Kidney (tissue), 14 donors: ENCODE data around the gene ISCA2. TPM values are rescaled to one million over a fixed set of nuclear protein-coding genes. Genes with fewer than 3 reads are reported as not detected.

Experiments
- DNase-seq, 5 donors: peaks; one replicate each; pipeline ENCODE4 v3.0.0-alpha.2; 2013 to 2020
- FAIRE-seq: peaks from 2 replicates; lab custom pipeline; 2012; peaks lifted over from hg19 to GRCh38; lab: Jason Lieb, UNC
- H3K27ac ChIP-seq, 2 donors: one replicate each; pipeline ENCODE4 v1.7.0; 2013; ENCODE audit warnings: low read depth in 2 of 2, low read length in 2 of 2, inconsistent platforms in 1 of 2
- H3K27me3 ChIP-seq: one replicate; pipeline ENCODE4 v1.7.1; 2013; ENCODE audit warnings: low read length, inconsistent platforms; ENCODE audit not compliant: control insufficient read depth, insufficient read depth
- H3K36me3 ChIP-seq, 3 donors: one replicate each; pipeline versions ENCODE4 v1.7.0 to v1.7.1; 2013; ENCODE audit warnings: low read length in 3 of 3, control low read depth in 1 of 3, inconsistent platforms in 1 of 3; ENCODE audit not compliant: insufficient read depth in 3 of 3, control insufficient read depth in 2 of 3
- H3K4me1 ChIP-seq, 3 donors: one replicate each; pipeline versions ENCODE4 v1.7.0 to v1.7.1; 2013; ENCODE audit warnings: low read length in 3 of 3, inconsistent platforms in 1 of 3, low read depth in 1 of 3; ENCODE audit not compliant: control insufficient read depth in 2 of 3, insufficient read depth in 2 of 3
- H3K4me3 ChIP-seq, 3 donors: one replicate each; pipeline versions ENCODE4 v1.7.0 to v1.8.1; 2013; ENCODE audit warnings: low read length in 3 of 3, control low read depth in 1 of 3, inconsistent platforms in 1 of 3
- H3K9ac ChIP-seq, 3 donors: one replicate each; pipeline versions ENCODE4 v1.7.0 to v1.7.1; 2013; ENCODE audit warnings: low read length in 3 of 3, control low read depth in 1 of 3, inconsistent platforms in 1 of 3
- H3K9me3 ChIP-seq, 3 donors: one replicate each; pipeline versions ENCODE4 v1.7.0 to v1.7.1; 2013; ENCODE audit warnings: low read length in 3 of 3, control low read depth in 1 of 3, inconsistent platforms in 1 of 3; ENCODE audit not compliant: control insufficient read depth in 2 of 3, insufficient read depth in 1 of 3
- intact Hi-C: fragments of 100-400 bp; cut with DNase I; formaldehyde crosslinking; loops from one replicate; pipeline ENCODE4 v1.11.1; 2022
- polyA plus RNA-seq: library from polyadenylated mRNA; stranded (reverse); fragments of 350-450 nt; fragmentation: Illumina TruSeq; extraction: RNeasy Lipid Tissue Mini Kit (QIAGEN cat#74804); gene quantifications from one replicate; pipeline ENCODE4 v1.2.3, GENCODE V29; 2014; ENCODE audit warnings: low read depth, low replicate concordance; ENCODE audit not compliant: insufficient read depth
- total RNA-seq: library from RNA; stranded (reverse); fragmentation: NEBNext Ultra II Directional; extraction: Animal tissue kit (Norgen Biotek cat#: 25700); gene quantifications from one replicate; pipeline ENCODE4 v1.2.1, GENCODE V29; 2021
- TF ChIP-seq, protein P1 (sequence below): IDR thresholded peaks from 3 replicates; pipeline ENCODE4 v1.5.1; 2012; ENCODE audit warnings: mild to moderate bottlenecking, moderate library complexity, borderline replicate concordance; ENCODE audit not compliant: insufficient read depth; ENCODE audit errors: extremely low read depth
- donor health status: control.
- donor health status: control.
- donor health status: control.
- donor health status: control.
- donor health status: control.
- donor health status: DM: yes; HTN: yes; CAD: no.
- donor health status: Normal renal cell carcinoma (clear cell type).

ISCA2 gene
- total and polyA plus RNA-seq, 2 donors from 2014 or later, result 27.1 to 60.1 TPM

DNA sequence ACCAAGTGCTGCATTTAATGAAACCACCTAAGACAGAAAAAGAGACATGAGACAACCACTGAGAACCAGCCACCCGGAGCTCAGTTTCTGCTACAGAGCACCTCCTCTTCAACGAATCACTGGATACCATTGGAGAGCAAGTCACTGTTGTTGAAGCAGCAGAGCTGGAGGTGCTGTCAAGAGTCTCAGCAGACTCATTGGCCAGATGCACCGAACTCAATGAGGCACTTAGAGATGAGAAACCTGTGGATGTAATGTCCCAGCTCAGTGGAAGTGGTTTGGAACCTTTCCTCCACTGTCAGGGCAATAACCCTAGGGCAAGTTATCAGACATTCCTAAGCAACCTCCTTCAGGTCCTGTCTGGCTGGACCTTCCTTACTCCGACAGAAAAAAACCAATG, 13.5 kb upstream of the ISCA2 start:
- TF ChIP-seq, protein P1, sequence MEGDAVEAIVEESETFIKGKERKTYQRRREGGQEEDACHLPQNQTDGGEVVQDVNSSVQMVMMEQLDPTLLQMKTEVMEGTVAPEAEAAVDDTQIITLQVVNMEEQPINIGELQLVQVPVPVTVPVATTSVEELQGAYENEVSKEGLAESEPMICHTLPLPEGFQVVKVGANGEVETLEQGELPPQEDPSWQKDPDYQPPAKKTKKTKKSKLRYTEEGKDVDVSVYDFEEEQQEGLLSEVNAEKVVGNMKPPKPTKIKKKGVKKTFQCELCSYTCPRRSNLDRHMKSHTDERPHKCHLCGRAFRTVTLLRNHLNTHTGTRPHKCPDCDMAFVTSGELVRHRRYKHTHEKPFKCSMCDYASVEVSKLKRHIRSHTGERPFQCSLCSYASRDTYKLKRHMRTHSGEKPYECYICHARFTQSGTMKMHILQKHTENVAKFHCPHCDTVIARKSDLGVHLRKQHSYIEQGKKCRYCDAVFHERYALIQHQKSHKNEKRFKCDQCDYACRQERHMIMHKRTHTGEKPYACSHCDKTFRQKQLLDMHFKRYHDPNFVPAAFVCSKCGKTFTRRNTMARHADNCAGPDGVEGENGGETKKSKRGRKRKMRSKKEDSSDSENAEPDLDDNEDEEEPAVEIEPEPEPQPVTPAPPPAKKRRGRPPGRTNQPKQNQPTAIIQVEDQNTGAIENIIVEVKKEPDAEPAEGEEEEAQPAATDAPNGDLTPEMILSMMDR, result no peak
- H3K9me3 ChIP-seq, result no peaks in the 10 kb centered on the region
- H3K4me1 ChIP-seq, result no peaks in the 10 kb centered on the region
- DNase-seq (no peak), FAIRE-seq (no peak)
- intact Hi-C loops, result no loop called here
- peaks cover 0 to 44% (median 23%) of the 10 kb centered on the region in 3 donors for H3K36me3 ChIP-seq
- H3K27ac ChIP-seq, result no peak overlapping the region
- H3K9ac ChIP-seq, result no peak overlapping the region
- H3K4me3 ChIP-seq, result no peak overlapping the region
- H3K27me3 ChIP-seq, result no peaks in the 10 kb centered on the region

DNA sequence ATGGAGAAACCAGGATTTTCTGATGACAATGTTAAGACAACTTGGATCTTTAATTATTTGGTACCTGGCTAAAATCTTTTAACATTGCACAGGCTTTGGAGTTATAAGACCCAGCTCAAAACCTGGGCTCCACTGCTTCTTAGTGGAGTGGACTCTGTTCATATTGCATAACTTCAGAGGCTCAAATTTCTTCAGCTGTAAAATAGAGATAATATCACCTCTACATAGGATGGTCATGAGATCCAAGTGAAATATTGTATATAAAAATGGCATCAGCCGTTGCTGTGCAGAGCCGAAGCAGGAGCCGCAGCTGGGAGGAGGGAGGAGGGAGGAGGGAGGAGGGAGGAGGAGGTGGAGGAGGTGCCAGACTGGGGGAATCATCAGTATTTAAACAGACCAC, 11.0 kb upstream of the ISCA2 start:
- Histone ChIP-seq H3K9me3 (no peaks in the 10 kb centered on the region), H3K27me3 (no peaks in the 10 kb centered on the region), H3K9ac (no peak overlapping the region), H3K36me3 (peaks cover 0 to 42% (median 23%) of the 10 kb centered on the region in 3 donors), H3K27ac (no peak overlapping the region), H3K4me3 (no peak overlapping the region), H3K4me1 (no peaks in the 10 kb centered on the region)
- TF ChIP-seq, protein P1, result no peak
- intact Hi-C loops, result no loop called here
- FAIRE-seq, result no peak
- DNase-seq, result no peak

DNA sequence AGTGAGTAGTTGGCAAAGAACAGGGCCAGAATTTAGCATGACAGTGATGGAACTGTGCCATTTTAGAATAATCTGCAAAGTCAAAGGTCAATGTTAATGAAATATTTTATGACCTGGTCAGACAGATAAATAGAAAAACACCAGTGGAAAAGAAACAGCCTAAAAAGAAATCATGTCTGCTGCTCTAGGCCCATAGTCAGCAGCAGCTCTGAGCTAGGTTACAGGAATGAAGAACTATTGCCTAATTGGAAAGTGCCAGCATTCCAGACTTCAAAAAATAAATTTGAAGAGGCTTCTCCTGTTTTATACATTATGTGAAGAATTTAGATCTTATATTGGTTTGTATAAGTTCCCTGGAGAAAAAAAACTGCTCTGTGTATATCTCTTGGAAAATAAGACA, 10.2 kb upstream of the ISCA2 start:
- no peak overlapping the region for H3K9ac ChIP-seq
- intact Hi-C loops, result no loop called here
- no peaks in the 10 kb centered on the region for H3K27me3 ChIP-seq
- FAIRE-seq, result no peak
- H3K27ac ChIP-seq, result no peak overlapping the region
- no peaks in the 10 kb centered on the region for H3K9me3 ChIP-seq
- H3K36me3 ChIP-seq, result peaks cover 0 to 42% (median 23%) of the 10 kb centered on the region in 3 donors
- no peak overlapping the region for H3K4me3 ChIP-seq
- no peak for DNase-seq
- TF ChIP-seq, protein P1, result no peak
- H3K4me1 ChIP-seq, result no peaks in the 10 kb centered on the region

DNA sequence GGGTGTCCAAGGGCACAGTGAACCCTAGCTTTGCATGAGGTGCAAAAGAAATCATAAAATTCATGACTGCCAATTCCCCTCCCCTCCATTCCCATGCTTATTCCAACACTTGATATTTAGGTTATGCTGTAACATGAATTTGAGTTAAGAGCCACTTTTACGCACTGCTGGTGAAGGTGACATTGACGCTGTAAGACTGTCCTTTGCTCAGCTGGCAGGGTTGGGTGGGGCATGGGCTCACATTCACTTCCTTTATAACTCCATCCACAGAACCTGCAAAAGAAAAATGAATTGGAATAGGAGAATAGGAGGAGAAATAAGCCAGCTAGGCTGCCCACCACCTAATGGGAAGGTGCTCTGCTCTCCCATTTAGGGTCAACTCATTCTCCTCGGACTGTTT, 7.4 kb upstream of the ISCA2 start:
- Histone ChIP-seq H3K9me3 (no peaks in the 10 kb centered on the region), H3K4me1 (peaks cover 0 to 2% (median 0%) of the 10 kb centered on the region in 3 donors), H3K9ac (no peak overlapping the region), H3K4me3 (no peak overlapping the region), H3K36me3 (peaks cover 0 to 20% (median 18%) of the 10 kb centered on the region in 3 donors), H3K27ac (no peak overlapping the region), H3K27me3 (no peaks in the 10 kb centered on the region)
- TF ChIP-seq, protein P1, result no peak
- DNase-seq (no peak), FAIRE-seq (no peak)
- intact Hi-C loops, result no loop called here
